Nephron (organoid): ENCODE data around the gene CSTB.
A peak's percentile ranks its signal among the peaks of the same experiment; 100 is the strongest.

Source experiments
- H3K27ac Mint-ChIP-seq, 3 experiments: 2 replicates each; pipeline ENCODE4 v1.8.0; 2020; ENCODE audit warnings: mixed read lengths in 3 of 3, mild to moderate bottlenecking in 2 of 3, moderate library complexity in 1 of 3
- H3K27me3 Mint-ChIP-seq: 2 replicates; pipeline ENCODE4 v1.8.0; 2021; ENCODE audit warnings: low read depth, mild to moderate bottlenecking, moderate library complexity, mixed read lengths
- H3K36me3 Mint-ChIP-seq: 2 replicates; pipeline ENCODE4 v1.8.0; 2020; ENCODE audit warnings: low read depth, mixed read lengths
- H3K4me1 Mint-ChIP-seq: 2 replicates; pipeline ENCODE4 v1.8.0; 2020; ENCODE audit warnings: mixed read lengths
- H3K4me3 Mint-ChIP-seq, 3 experiments: 2 replicates each; pipeline ENCODE4 v1.8.0; 2020; ENCODE audit warnings: mild to moderate bottlenecking in 3 of 3, mixed read lengths in 3 of 3, moderate library complexity in 2 of 3
- H3K9me3 Mint-ChIP-seq: 2 replicates; pipeline ENCODE4 v1.8.0; 2020; ENCODE audit warnings: mixed read lengths
- CTCF ChIP-seq, 3 experiments: fragments of 200-600 bp; sonication (generic); IDR thresholded peaks; one replicate each; pipeline ENCODE4 v1.5.0; 2021; ENCODE audit warnings: antibody characterized with exemption in 3 of 3; ENCODE audit not compliant: unreplicated experiment in 3 of 3

Gene CSTB

GRCh38 chr21:43811262-43812105 lies 35.4 kb upstream of the CSTB start:
- no peak for TF ChIP-seq CTCF (IDR thresholded peaks at IDR 0.05; ENCODE audit: unreplicated experiment in 3 of 3)
- H3K4me1 Mint-ChIP-seq: peaks cover 4% of the 10 kb centered on the region
- no peaks in the 10 kb centered on the region for H3K9me3 Mint-ChIP-seq
- no peak overlapping the region for H3K27ac Mint-ChIP-seq
- H3K4me3 Mint-ChIP-seq: no peak overlapping the region
- no peaks in the 10 kb centered on the region for H3K36me3 Mint-ChIP-seq
- H3K27me3 Mint-ChIP-seq: no peaks in the 10 kb centered on the region

GRCh38 chr21:43810505-43811261 lies 34.6 kb upstream of the CSTB start:
- H3K4me1 Mint-ChIP-seq: peaks cover 4% of the 10 kb centered on the region

GRCh38 chr21:43809853-43810504 lies 33.9 kb upstream of the CSTB start:
- peaks cover 7% of the 10 kb centered on the region for H3K36me3 Mint-ChIP-seq
- no peak overlapping the region for H3K4me3 Mint-ChIP-seq
- TF ChIP-seq CTCF (IDR thresholded peaks at IDR 0.05; ENCODE audit: unreplicated experiment in 3 of 3): no peak
- no peaks in the 10 kb centered on the region for H3K9me3 Mint-ChIP-seq
- H3K27ac Mint-ChIP-seq: no peak overlapping the region
- H3K4me1 Mint-ChIP-seq: peaks cover 4% of the 10 kb centered on the region
- H3K27me3 Mint-ChIP-seq: no peaks in the 10 kb centered on the region

More at GRCh38 chr21:43810505-43811261, 34.6 kb upstream of the CSTB start:
- Mint-ChIP-seq H3K27me3 (no peaks in the 10 kb centered on the region), H3K27ac (no peak overlapping the region), H3K36me3 (peaks cover 6% of the 10 kb centered on the region), H3K4me3 (no peak overlapping the region), H3K9me3 (no peaks in the 10 kb centered on the region)
- peak; percentile 89 to 92 (median 89) for TF ChIP-seq CTCF (IDR thresholded peaks at IDR 0.05; ENCODE audit: unreplicated experiment in 3 of 3)

GRCh38 chr21:43809346-43809799 lies 33.3 kb upstream of the CSTB start:
- Mint-ChIP-seq H3K27me3 (no peaks in the 10 kb centered on the region), H3K36me3 (peaks cover 7% of the 10 kb centered on the region), H3K4me3 (no peak overlapping the region), H3K9me3 (no peaks in the 10 kb centered on the region), H3K27ac (no peak overlapping the region), H3K4me1 (peaks cover 4% of the 10 kb centered on the region)
- TF ChIP-seq CTCF (IDR thresholded peaks at IDR 0.05; ENCODE audit: unreplicated experiment in 3 of 3): no peak

- Mint-ChIP-seq H3K9me3 (no peaks in the 10 kb centered on the region), H3K27me3 (no peaks in the 10 kb centered on the region), H3K27ac (no peak overlapping the region), H3K4me1 (peaks cover 4% of the 10 kb centered on the region), H3K4me3 (no peak overlapping the region), H3K36me3 (peaks cover 7% of the 10 kb centered on the region)
- TF ChIP-seq CTCF (IDR thresholded peaks at IDR 0.05; ENCODE audit: unreplicated experiment in 3 of 3): no peak
These were observed 32.7 kb upstream of the CSTB start for GRCh38 chr21:43808832-43809251.
